ENCODE measurements around the gene ATP6V0E2.
"Not testable (repeated sequence)": the region's sequence is repeated elsewhere in the genome, so short reads cannot be mapped to it uniquely, and the experiment has no call there.

GRCh38 chr7:149894957-149895356, 21.2 kb downstream of the ATP6V0E2 start:
- not testable (repeated sequence) for TF ChIP-seq POLR2A (IDR thresholded peaks at IDR 0.05; ENCODE audit: low read depth, low read length); POLR2AphosphoS5 (IDR thresholded peaks at IDR 0.05; ENCODE audit: low read depth, low read length); TAF1 (IDR thresholded peaks at IDR 0.05; ENCODE audit: borderline replicate concordance, low read depth, low read length)
